AG04449 (cell line): ENCODE data around the gene ST3GAL4.
"Not testable (repeated sequence)": the region's sequence is repeated elsewhere in the genome, so short reads cannot be mapped to it uniquely, and the experiment has no call there.

Source experiments
- CTCF ChIA-PET: fragments of 350-600 bp; formaldehyde crosslinking; extraction: SDS; loops from one replicate; lab custom pipeline; 2021; ENCODE audit warnings: antibody characterized with exemption; lab: Yijun Ruan, JAX
- POLR2A ChIA-PET: fragments of 400-600, 350-600 bp; formaldehyde crosslinking; extraction: SDS; loops from one replicate; lab custom pipeline; 2020; ENCODE audit warnings: antibody characterized with exemption, inconsistent platforms; lab: Yijun Ruan, JAX
- DNase-seq: peaks from one replicate; pipeline ENCODE4 v3.0.0-alpha.2; 2010; ENCODE audit warnings: low read depth, low spot score
- H3K4me3 ChIP-seq: 2 replicates; pipeline ENCODE4 v1.5.1; 2011; ENCODE audit warnings: low read depth, mild to moderate bottlenecking, control low read depth, low read length
- CTCF ChIP-seq: IDR thresholded peaks from one replicate; pipeline ENCODE4 v1.5.1; 2011; ENCODE audit warnings: mild to moderate bottlenecking, moderate library complexity, low read length, control low read depth, inconsistent platforms; ENCODE audit not compliant: insufficient read depth; ENCODE audit errors: missing control alignments

The ST3GAL4 gene

GRCh38 chr11:126370016-126370415 lies 14.5 kb downstream of the ST3GAL4 start:
- TF ChIP-seq CTCF = no peak
- DNase-seq = no peak
- H3K4me3 ChIP-seq = no peak overlapping the region
- ChIA-PET POLR2A (no interaction called here), CTCF (interaction anchor here (0.8 to 1.4 kb wide), 3 partner anchors 9 to 22 kb away, joined by 3 to 7 read pairs (median 6); partner anchors contain the start of gene ST3GAL4)

GRCh38 chr11:126371595-126371994 lies 16.1 kb downstream of the ST3GAL4 start:
- DNase-seq = no peak
- no peak overlapping the region for H3K4me3 ChIP-seq
- POLR2A ChIA-PET = no interaction called here
- TF ChIP-seq CTCF = no peak
- CTCF ChIA-PET = no interaction called here

- CTCF ChIA-PET = interaction anchor here (1.8 kb wide), 1 partner anchor 15 kb away, joined by 6 read pairs; no protein-coding TSS in a partner anchor
- POLR2A ChIA-PET, H3K4me3 ChIP-seq, DNase-seq: not testable (repeated sequence)
Observed at GRCh38 chr11:126373389-126374066, 18.0 kb downstream of the ST3GAL4 start.

- CTCF ChIA-PET = interaction anchor here (1.8 kb wide), 1 partner anchor 16 kb away, joined by 6 read pairs; no protein-coding TSS in a partner anchor
- H3K4me3 ChIP-seq, DNase-seq, POLR2A ChIA-PET: not testable (repeated sequence)
Observed at GRCh38 chr11:126374562-126375300, 19.2 kb downstream of the ST3GAL4 start.

GRCh38 chr11:126375726-126376125 lies 20.2 kb downstream of the ST3GAL4 start:
- POLR2A ChIA-PET = no interaction called here
- no peak overlapping the region for H3K4me3 ChIP-seq
- DNase-seq = no peak
- CTCF ChIA-PET = no interaction called here
- no peak for TF ChIP-seq CTCF

GRCh38 chr11:126378763-126379162 lies 23.3 kb downstream of the ST3GAL4 start:
- H3K4me3 ChIP-seq = no peak overlapping the region
- ChIA-PET POLR2A (no interaction called here), CTCF (no interaction called here)
- no peak for TF ChIP-seq CTCF
- no peak for DNase-seq

GRCh38 chr11:126380909-126381308 lies 25.4 kb downstream of the ST3GAL4 start:
- POLR2A ChIA-PET = no interaction called here
- no peak for TF ChIP-seq CTCF
- CTCF ChIA-PET = no interaction called here
- no peak for DNase-seq
- no peak overlapping the region for H3K4me3 ChIP-seq

- CTCF ChIA-PET, DNase-seq, H3K4me3 ChIP-seq, POLR2A ChIA-PET: not testable (repeated sequence)
Observed at GRCh38 chr11:126381960-126382359, 26.5 kb downstream of the ST3GAL4 start.

GRCh38 chr11:126382641-126383040 lies 27.2 kb downstream of the ST3GAL4 start:
- DNase-seq, CTCF ChIA-PET, POLR2A ChIA-PET, H3K4me3 ChIP-seq: not testable (repeated sequence)
